Mammary epithelial cell (primary cell): Measurements from ENCODE around the gene ARHGEF28.

Experiments used
- CTCF ChIP-seq, 2 donors: IDR thresholded peaks in 1 of 2; conservative IDR thresholded peaks in 1 of 2; 2 replicates each; pipeline ENCODE4 v1.5.1; 2011 to 2012; ENCODE audit warnings: inconsistent platforms in 2 of 2, low read length in 2 of 2, mild to moderate bottlenecking in 2 of 2, control low read depth in 1 of 2, low read depth in 1 of 2; ENCODE audit not compliant: insufficient read depth in 1 of 2; ENCODE audit errors: extremely low read depth in 1 of 2
- EZH2 ChIP-seq: IDR thresholded peaks from 2 replicates; pipeline ENCODE4 v1.6.1; 2012; ENCODE audit warnings: low read length, inconsistent platforms, borderline replicate concordance

- TF ChIP-seq CTCF (conservative IDR thresholded peaks at IDR 0.05 in 1 of 2, IDR thresholded peaks at IDR 0.05 in 1 of 2; ENCODE audit: extremely low read depth in 1 of 2, insufficient read depth in 1 of 2, low read depth in 1 of 2, low read length in 2 of 2) (no peak), EZH2 (no peak)
These were observed 10.0 kb upstream of the ARHGEF28 start for GRCh38 chr5:73615947-73616346.
